Neuron (in vitro differentiated cells): ENCODE results near the gene ARSI.

Experiments used
- H2AFZ ChIP-seq: one replicate; pipeline ENCODE4 v1.6.1; 2013; ENCODE audit warnings: low read depth, mild to moderate bottlenecking, inconsistent platforms, low read length, moderate library complexity
- H3K27me3 ChIP-seq: one replicate; pipeline ENCODE4 v1.6.1; 2013; ENCODE audit warnings: low read length; ENCODE audit not compliant: insufficient read depth
- H3K36me3 ChIP-seq: one replicate; pipeline ENCODE4 v1.6.1; 2013; ENCODE audit warnings: low read length; ENCODE audit not compliant: insufficient read depth
- H3K4me1 ChIP-seq: one replicate; pipeline ENCODE4 v1.6.1; 2013; ENCODE audit warnings: low read length; ENCODE audit not compliant: insufficient read depth
- H3K4me3 ChIP-seq: 2 replicates; pipeline ENCODE4 v1.5.1; 2013; ENCODE audit warnings: mild to moderate bottlenecking, low read length, moderate library complexity
- H3K9me3 ChIP-seq: one replicate; pipeline ENCODE4 v1.6.1; 2013; ENCODE audit warnings: low read length

ARSI gene

GRCh38 chr5:150310246-150310645 is 7.5 kb upstream of the ARSI start:
- Histone ChIP-seq H3K9me3 (no peaks in the 10 kb centered on the region), H3K4me3 (no peak overlapping the region)

GRCh38 chr5:150309886-150310239 is 7.2 kb upstream of the ARSI start:
- Histone ChIP-seq H3K36me3 (no peaks in the 10 kb centered on the region), H3K4me3 (no peak overlapping the region), H3K9me3 (no peaks in the 10 kb centered on the region), H3K27me3 (no peaks in the 10 kb centered on the region), H3K4me1 (peaks cover 28% of the 10 kb centered on the region), H2AFZ (no peak overlapping the region)

More at GRCh38 chr5:150310246-150310645, 7.5 kb upstream of the ARSI start:
- H3K27me3 ChIP-seq, result no peaks in the 10 kb centered on the region
- peaks cover 26% of the 10 kb centered on the region for H3K4me1 ChIP-seq
- no peaks in the 10 kb centered on the region for H3K36me3 ChIP-seq
- no peak overlapping the region for H2AFZ ChIP-seq

- Histone ChIP-seq H3K4me1 (peaks cover 31% of the 10 kb centered on the region), H2AFZ (no peak overlapping the region), H3K9me3 (no peaks in the 10 kb centered on the region), H3K27me3 (no peaks in the 10 kb centered on the region), H3K4me3 (no peak overlapping the region), H3K36me3 (no peaks in the 10 kb centered on the region)
Observed at GRCh38 chr5:150309101-150309885, 6.6 kb upstream of the ARSI start.

- Histone ChIP-seq H3K27me3 (no peaks in the 10 kb centered on the region), H3K36me3 (no peaks in the 10 kb centered on the region), H2AFZ (no peak overlapping the region), H3K9me3 (no peaks in the 10 kb centered on the region), H3K4me1 (peaks cover 35% of the 10 kb centered on the region), H3K4me3 (no peak overlapping the region)
Observed at GRCh38 chr5:150307617-150308426, 5.1 kb upstream of the ARSI start.

GRCh38 chr5:150306775-150307174 is 4.1 kb upstream of the ARSI start:
- Histone ChIP-seq H2AFZ (no peak overlapping the region), H3K27me3 (no peaks in the 10 kb centered on the region), H3K4me3 (no peak overlapping the region)

GRCh38 chr5:150305557-150305956 is 2.9 kb upstream of the ARSI start:
- Histone ChIP-seq H3K9me3 (no peaks in the 10 kb centered on the region), H3K36me3 (no peaks in the 10 kb centered on the region), H2AFZ (no peak overlapping the region), H3K4me3 (no peak overlapping the region), H3K4me1 (peaks cover 35% of the 10 kb centered on the region), H3K27me3 (no peaks in the 10 kb centered on the region)

More at GRCh38 chr5:150306775-150307174, 4.1 kb upstream of the ARSI start:
- Histone ChIP-seq H3K4me1 (peaks cover 35% of the 10 kb centered on the region), H3K36me3 (no peaks in the 10 kb centered on the region), H3K9me3 (no peaks in the 10 kb centered on the region)

- Histone ChIP-seq H3K27me3 (no peaks in the 10 kb centered on the region), H3K36me3 (no peaks in the 10 kb centered on the region), H2AFZ (no peak overlapping the region), H3K9me3 (no peaks in the 10 kb centered on the region), H3K4me1 (peaks cover 35% of the 10 kb centered on the region), H3K4me3 (no peak overlapping the region)
Observed at GRCh38 chr5:150305095-150305494, 2.4 kb upstream of the ARSI start.

- Histone ChIP-seq H3K36me3 (no peaks in the 10 kb centered on the region), H3K4me3 (no peak overlapping the region), H2AFZ (no peak overlapping the region), H3K27me3 (no peaks in the 10 kb centered on the region), H3K4me1 (peaks cover 32% of the 10 kb centered on the region), H3K9me3 (no peaks in the 10 kb centered on the region)
Observed at GRCh38 chr5:150304481-150305081, 1.9 kb upstream of the ARSI start.

- H2AFZ ChIP-seq, result no peak overlapping the region
- peaks cover 26% of the 10 kb centered on the region for H3K4me1 ChIP-seq
- no peaks in the 10 kb centered on the region for H3K27me3 ChIP-seq
- H3K36me3 ChIP-seq, result no peaks in the 10 kb centered on the region
- no peaks in the 10 kb centered on the region for H3K9me3 ChIP-seq
- no peak overlapping the region for H3K4me3 ChIP-seq
Observed at GRCh38 chr5:150303660-150304386, 1.1 kb upstream of the ARSI start.

GRCh38 chr5:150303070-150303615 is 438 bp upstream of the ARSI start:
- no peaks in the 10 kb centered on the region for H3K36me3 ChIP-seq
- no peaks in the 10 kb centered on the region for H3K9me3 ChIP-seq
- no peak overlapping the region for H2AFZ ChIP-seq
- no peak overlapping the region for H3K4me3 ChIP-seq
- H3K27me3 ChIP-seq, result no peaks in the 10 kb centered on the region
- H3K4me1 ChIP-seq, result peaks cover 26% of the 10 kb centered on the region

GRCh38 chr5:150301901-150302300 is 804 bp downstream of the ARSI start:
- peaks cover 26% of the 10 kb centered on the region for H3K4me1 ChIP-seq

GRCh38 chr5:150301170-150301505 is 1.6 kb downstream of the ARSI start:
- Histone ChIP-seq H3K4me3 (no peak overlapping the region), H3K36me3 (no peaks in the 10 kb centered on the region)

More at GRCh38 chr5:150301901-150302300, 804 bp downstream of the ARSI start:
- Histone ChIP-seq H3K4me3 (no peak overlapping the region), H2AFZ (no peak overlapping the region), H3K36me3 (no peaks in the 10 kb centered on the region), H3K9me3 (no peaks in the 10 kb centered on the region), H3K27me3 (no peaks in the 10 kb centered on the region)

More at GRCh38 chr5:150301170-150301505, 1.6 kb downstream of the ARSI start:
- H3K4me1 ChIP-seq, result peaks cover 18% of the 10 kb centered on the region
- H2AFZ ChIP-seq, result no peak overlapping the region
- H3K27me3 ChIP-seq, result no peaks in the 10 kb centered on the region
- no peaks in the 10 kb centered on the region for H3K9me3 ChIP-seq
